ENCODE measurements around the gene ZNF331.

GRCh38 chr19:53576941-53577653, 39.2 kb downstream of the ZNF331 start:
- TF ChIP-seq CTCF (IDR thresholded peaks at IDR 0.05) (no peak), ZFX (IDR thresholded peaks at IDR 0.05; ENCODE audit: borderline replicate concordance) (no peak)

Data from 22Rv1 (cell line).